ENCODE results near the gene TEX30. TPM values are rescaled to one million over a fixed set of nuclear protein-coding genes. Genes with fewer than 3 reads are reported as not detected.

TEX30 gene
- total RNA-seq: 10 to 100 TPM; 67.1 to 69.1 TPM

DNA sequence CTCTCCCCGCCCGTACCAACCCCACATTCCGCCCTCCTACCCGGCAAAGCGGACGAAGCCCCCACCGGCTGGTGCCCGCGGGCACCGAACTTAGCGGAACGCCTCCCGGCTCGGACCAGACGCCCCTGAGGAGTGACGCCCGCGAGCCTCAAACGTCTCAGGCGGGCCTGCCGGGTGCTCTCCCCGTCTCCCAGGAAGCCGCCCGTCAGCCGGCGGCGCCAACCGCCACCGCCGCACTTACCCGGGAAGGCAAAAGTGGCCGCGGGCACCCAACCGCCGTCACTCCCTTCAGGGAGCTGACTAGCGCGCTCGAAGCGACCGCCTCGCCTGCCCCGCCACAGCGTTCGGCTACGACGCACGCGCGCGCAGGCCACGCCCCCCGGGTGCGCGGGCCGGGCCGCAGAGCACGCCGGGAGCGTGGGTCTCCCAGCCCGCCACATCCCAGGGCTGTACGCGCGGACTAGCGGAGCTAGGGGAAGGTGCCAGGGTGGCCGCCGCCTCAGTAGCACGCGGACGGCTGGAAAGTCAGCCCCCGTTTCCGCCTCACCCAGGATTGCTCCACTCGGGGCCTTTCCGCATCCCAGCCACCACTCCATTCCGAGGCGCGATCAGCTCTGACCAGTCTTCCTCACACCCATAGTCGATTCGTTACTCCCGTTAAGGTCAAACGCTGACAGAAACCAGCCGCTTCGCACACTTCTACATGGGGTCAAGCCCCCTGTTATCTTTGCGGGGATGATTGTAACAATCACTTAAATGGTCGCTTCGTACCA, at the start of gene TEX30:
Gene TEX30, minus strand, starts transcription at position 346 of the 773 bp plus-strand sequence. CDS start 3,760 bp downstream, outside the sequence.
- CTCF ChIA-PET: interaction anchor here (1.2 to 1.5 kb wide), 2 partner anchors 12 to 27 kb away, joined by 5 to 11 read pairs; no protein-coding TSS in a partner anchor
- POLR2A ChIA-PET: interaction anchor here (1.1 to 2.0 kb wide), 4 partner anchors 11 to 177 kb away, joined by 4 to 22 read pairs (median 14); partner anchors contain the start of genes ERCC5 and TPP2

DNA sequence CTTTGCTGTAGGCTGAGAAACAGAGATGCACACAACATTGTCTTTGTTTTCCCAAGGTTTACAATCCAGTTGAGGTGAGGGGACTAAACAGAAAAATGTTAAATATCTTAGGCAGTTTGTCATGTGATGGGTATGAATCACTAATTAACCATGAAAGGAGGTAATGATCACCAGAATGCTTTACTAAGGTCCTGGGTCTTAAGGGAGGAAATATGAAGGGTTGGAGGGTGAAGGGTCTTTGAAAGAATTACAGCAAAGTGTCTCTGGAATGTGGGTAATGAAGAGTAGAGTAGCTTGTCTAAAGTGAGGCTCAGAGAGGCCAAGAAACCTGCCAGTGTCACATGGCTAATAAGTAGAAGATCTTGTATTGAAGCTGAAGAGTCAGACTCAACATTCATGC, 44.3 kb upstream of the TEX30 start:
- POLR2A ChIA-PET: no interaction called here
- CTCF ChIA-PET: no interaction called here

DNA sequence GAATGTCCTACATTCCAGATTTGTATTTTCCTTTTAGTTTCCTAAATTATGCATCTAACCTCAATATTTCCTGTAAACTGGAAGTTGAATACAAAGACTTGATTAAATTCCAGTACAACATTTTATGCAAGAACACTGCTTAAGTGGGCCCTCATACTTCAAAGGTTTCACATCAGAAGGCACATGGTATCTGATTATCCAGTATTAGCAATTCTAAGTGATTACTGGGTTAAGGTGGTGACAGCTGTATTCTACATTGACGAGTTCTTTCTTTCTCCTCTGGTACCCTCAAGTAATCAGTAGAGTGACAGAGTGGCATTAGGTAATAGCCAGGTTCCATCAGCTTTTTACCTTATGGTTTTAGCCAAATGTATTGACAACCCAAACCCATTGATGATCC, 43.7 kb upstream of the TEX30 start:
- ChIA-PET CTCF (no interaction called here), POLR2A (no interaction called here)

DNA sequence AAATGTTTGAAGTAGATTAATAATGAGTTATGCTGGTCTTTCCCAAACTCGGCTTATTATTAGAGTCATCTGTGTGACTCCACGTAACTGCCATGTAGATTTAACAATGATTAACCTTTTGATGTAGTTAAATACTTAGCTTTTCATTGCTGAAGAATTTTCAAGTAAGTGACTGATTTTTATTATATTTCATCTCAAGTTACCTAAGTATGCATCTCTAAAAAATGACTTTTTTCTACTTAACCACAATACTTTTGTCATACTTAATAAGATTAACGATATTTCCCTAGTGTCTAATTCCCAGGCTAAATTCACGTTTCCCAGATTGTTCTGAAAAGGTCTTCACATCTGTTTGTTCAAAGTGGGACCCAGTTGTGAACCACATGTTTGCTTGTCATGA, 43.1 kb upstream of the TEX30 start:
- CTCF ChIA-PET: no interaction called here
- POLR2A ChIA-PET: no interaction called here

DNA sequence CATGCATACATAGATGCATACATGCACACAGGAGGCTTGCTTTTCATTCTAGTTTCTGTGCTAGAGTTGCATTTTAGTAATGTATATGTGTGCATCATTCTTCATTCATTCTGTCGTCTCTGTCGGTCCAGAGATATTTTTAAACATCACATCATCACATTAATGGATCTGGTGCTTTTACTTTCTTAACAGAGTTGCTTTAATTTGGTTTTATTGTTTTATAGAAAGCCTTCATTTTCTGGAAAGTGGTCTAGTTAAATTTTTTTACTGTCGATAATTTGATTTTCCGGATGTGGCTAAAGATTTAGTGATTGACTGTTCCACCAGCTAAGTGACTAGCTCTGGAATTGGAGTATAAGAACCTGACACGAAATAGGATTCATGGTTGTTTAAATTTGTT, 42.2 kb upstream of the TEX30 start:
- POLR2A ChIA-PET: no interaction called here
- CTCF ChIA-PET: no interaction called here

DNA sequence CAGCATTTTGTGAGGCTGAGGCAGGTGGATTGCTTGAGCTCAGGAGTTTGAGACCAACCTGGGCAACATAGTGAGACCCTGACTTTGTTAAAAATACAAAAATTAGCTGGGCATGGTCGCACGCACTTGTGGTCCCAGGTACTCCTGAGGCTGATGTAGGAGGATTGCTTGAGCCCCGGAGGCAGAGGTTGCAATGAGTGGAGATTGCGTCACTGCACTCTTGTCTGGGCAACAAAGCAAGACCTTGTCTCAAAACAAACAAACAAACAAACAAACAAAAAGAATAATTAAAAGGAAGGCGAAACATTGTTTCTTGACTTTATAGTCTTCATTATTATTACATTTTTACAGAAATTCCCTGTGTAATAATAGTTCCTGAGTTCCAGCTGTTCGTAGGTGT, 41.2 kb upstream of the TEX30 start:
- CTCF ChIA-PET: interaction anchor here (1.0 to 2.4 kb wide), 2 partner anchors 15 to 78 kb away, joined by 3 to 6 read pairs; no protein-coding TSS in a partner anchor
- POLR2A ChIA-PET: no interaction called here

DNA sequence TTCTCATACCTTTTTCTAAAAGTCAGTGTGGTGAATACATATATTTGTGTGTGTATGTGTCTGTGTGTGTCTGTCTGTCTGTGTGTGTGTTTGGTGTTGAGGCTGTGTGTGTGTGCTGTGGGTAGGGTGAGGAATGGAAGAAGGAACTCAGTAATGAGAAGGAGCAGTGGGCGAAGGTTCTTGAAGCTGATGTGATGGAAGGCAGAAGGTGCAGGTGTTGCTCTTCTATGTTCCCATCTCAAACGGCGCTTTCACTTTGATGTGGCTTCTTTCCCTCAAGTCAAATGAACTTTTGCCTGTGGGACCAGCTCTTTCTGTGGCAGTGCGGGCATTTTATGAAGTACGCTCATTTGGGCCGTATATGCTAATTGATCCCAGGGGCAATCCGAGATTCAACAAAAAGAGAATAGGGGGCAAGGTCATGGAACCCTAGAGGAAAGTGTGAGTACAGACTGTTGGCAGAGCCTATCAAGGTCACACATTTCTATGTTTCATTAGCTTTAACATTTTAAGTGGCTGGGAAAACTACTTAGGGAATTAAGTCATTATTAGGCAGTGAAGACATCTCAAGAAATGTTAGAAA, 40.5 kb upstream of the TEX30 start:
- POLR2A ChIA-PET: no interaction called here
- CTCF ChIA-PET: interaction anchor here (1.0 to 2.4 kb wide), 2 partner anchors 14 to 78 kb away, joined by 3 to 6 read pairs; no protein-coding TSS in a partner anchor

DNA sequence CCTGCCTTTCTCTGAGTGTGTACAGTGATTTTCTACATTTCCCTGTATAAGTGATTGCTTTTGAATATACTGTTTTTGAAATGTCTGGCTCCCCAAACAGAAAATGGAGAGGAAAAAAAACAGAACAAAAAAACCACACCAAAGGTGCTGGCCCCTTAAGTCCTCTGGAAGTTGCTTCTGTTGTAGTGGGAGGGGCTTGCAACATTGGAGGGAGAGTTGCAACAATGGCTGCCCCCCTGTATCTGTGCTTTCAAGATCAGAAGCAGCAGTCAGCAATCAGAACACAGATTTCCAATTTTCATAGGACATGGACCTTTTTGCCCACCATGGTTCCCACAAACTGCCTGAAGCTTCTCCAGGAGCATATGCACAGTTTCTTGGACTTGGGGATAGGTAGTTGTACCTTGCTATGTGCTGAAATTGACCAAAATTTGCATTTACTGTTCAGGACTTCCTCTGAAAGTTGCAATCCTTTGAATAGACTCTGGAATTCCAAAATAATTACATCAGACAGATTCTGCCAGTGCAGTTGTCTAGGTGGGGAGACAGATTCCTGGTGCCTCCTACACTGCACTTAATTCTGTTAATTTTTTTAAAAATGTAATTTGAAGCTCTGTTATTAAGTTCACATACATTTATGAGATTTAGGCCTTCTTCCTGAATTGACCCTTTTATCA, 39.2 kb upstream of the TEX30 start:
- ChIA-PET CTCF (interaction anchor here (2.4 kb wide), 1 partner anchor 12 kb away, joined by 6 read pairs; no protein-coding TSS in a partner anchor), POLR2A (no interaction called here)

DNA sequence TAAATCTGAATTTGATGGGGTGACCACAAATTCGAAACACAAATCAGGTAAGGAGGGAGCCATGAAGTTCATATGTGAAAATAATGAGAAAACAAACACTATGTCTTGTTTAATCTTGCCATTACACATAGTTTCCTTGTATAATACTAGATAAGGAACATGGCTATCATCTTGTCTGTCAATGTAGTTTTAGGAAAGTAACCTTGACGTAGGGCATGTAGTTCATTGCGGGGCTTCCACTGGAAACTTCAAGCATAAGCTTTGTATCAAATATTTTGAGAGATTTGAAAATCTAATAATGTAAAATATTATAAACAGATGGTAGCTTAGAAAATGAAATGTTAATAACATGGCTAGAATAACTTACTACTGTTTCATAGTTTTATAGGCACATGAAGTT, 34.1 kb upstream of the TEX30 start:
- POLR2A ChIA-PET: no interaction called here

DNA sequence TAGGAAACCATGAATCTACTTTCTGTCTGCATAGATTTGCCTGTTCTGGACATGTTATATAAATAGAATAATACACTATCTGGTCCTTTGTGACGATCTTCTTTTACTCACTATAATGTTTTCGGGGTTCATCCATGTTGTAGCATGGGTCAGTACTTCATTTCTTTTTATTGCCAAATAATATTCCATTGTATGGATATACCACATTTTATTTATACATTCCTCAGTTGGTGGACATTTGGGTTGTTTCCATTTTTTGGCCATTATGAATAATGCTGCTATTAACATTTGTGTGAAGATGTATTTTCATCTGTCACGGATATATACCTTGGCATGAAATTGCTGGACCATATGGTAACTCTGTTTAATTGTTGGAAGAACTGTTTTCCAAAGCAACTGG, 32.1 kb upstream of the TEX30 start:
- CTCF ChIA-PET: no interaction called here
- POLR2A ChIA-PET: no interaction called here

More for the DNA sequence above, 34.1 kb upstream of the TEX30 start:
- CTCF ChIA-PET: no interaction called here

DNA sequence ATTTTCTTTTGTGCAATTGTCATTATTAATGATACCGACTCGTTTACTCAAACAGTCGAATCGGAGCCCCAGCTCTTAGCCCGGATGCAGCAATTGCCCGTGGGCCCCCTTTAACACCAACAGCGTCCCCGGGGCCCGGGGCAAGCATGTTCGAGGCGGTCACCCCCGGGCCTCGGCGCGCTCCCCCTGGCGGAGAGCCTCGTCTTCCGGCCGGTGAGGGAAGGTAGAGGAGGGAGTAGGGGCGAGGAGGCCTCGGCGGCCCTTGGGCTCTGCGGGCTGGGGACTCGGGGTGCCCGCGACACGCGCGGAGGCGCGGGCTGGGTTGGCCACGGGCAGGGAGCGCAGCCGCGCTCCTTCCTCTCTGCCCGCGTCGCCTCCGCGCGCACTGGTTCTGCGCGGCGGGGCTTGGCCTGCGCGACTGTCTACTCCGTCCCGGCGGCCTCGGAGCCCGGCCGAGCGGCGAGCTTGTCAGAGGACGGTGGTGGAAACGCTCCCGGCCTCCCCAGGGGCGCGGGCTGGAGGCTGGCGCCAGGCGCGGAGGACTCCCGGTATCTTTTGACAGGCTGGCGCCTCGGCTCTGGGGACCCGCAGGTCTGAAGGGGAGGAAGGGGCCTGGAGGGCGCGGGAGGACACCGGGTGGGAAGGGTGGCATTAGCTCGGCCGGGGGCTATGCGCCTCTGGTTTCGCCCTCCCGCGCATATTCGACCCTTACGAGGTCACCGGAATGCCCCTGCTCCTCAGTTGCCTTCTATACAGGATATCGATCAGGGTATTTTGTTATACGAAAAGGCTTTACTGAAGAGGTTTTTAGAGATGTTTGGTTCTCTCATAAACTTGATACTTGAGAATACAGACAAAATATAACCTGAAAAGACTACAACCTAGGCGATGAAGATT, 26.8 kb upstream of the TEX30 start:
- CTCF ChIA-PET: interaction anchor here (0.7 to 2.0 kb wide), 11 partner anchors 14 to 230 kb away, joined by 3 to 11 read pairs (median 6); partner anchors contain the start of genes ERCC5 and TEX30
- POLR2A ChIA-PET: interaction anchor here (0.6 to 2.2 kb wide), 5 partner anchors 20 to 203 kb away, joined by 3 to 22 read pairs (median 13); partner anchors contain the start of genes ERCC5, TEX30 and TPP2

DNA sequence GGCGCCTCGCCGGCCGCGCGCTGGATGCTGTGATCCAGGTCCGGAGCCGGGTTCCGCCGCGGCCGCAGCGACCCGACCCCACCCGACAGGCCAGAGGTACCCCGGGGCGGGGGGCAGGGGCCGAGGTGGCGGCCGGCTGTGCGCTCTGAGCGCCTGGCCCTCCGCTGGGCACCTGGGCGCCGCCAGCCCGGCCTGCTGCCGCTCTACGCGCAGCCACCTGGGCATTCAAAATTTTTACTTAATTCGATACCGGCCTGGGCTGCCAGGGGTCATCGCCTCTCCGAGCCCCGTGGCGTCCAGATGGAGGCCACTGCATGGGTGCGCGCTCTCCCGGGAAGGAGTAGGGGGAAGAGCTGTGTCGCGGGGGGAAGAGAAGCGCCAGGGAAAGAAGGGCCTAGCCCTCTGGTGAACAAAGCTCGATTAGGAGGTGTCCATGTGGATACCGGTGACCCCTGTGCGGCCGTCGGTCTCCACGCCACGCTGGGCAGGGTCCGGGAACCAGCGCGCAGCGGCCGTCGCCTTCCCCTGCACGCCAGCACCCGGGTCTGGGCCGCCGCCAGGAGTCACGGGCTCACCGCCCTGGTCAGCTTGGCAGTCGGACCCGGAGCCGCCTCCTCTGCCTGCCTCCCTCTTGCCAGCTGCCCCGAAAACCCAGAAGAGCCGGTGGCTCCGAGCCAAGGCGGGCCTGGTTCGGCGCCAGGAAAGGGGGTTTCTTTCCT, 26.0 kb upstream of the TEX30 start:
- CTCF ChIA-PET: interaction anchor here (1.3 to 2.0 kb wide), 8 partner anchors 15 to 218 kb away, joined by 4 to 11 read pairs (median 9); partner anchors contain the start of genes ERCC5 and TEX30

DNA sequence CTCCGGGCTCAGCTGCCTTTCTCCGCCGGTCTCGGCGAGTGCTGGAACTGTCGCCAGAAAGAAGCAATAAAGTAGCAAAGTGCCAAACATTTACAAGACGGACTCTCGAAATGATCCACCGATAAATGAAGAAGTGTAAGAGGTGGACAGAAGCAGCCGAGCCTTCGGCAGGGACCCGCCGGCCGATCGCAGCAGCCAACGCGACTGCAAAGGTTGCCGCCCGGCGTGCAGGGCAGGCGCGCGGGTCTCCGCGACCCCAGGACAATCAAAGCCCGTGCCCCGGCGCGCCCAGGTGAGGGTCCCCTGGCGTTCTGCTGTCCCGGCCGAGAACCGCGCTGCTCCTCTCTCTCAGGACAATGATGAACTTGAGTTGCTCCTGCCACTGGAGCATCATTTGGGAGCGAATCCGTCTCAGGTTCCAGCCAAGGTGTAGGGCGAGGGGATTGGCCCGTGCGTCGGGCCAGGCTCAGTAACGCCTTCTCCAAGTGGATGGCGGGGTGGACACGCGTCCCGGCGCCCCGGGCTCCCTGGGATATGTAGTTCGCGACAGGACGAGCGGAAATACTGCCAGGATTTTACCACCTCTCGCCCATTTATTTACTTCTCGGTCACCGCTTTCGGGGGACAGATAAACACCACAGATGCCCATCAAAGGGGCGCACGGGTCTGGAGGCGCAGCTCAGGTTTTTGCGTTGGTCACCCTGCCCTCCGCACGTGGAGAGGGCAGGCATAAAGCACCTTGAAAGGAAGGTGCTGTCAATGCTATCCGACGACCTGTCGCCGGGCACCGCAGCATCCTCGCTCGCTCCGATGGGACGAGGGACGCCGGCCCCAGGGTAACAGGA, 25.2 kb upstream of the TEX30 start, which contains the start of the genes BIVM and POGLUT2:
Gene BIVM, plus strand, starts transcription at position 539 of the 845 bp plus-strand sequence. CDS start 8,149 bp downstream, outside the sequence.
Gene POGLUT2, minus strand, starts transcription at position 396 of the 845 bp plus-strand sequence. Its CDS starts 306 bp downstream, at position 90.
- ChIA-PET POLR2A (interaction anchor here (0.8 to 2.2 kb wide), 3 partner anchors 25 to 160 kb away, joined by 3 to 22 read pairs (median 14); partner anchors contain the start of genes ERCC5 and TEX30), CTCF (interaction anchor here (1.3 to 2.0 kb wide), 5 partner anchors 14 to 218 kb away, joined by 4 to 10 read pairs (median 10); partner anchors contain the start of gene ERCC5)

More for the DNA sequence above, 26.0 kb upstream of the TEX30 start:
- POLR2A ChIA-PET: interaction anchor here (0.6 to 2.2 kb wide), 6 partner anchors 20 to 202 kb away, joined by 3 to 22 read pairs (median 12); partner anchors contain the start of genes ERCC5, TEX30 and TPP2

DNA sequence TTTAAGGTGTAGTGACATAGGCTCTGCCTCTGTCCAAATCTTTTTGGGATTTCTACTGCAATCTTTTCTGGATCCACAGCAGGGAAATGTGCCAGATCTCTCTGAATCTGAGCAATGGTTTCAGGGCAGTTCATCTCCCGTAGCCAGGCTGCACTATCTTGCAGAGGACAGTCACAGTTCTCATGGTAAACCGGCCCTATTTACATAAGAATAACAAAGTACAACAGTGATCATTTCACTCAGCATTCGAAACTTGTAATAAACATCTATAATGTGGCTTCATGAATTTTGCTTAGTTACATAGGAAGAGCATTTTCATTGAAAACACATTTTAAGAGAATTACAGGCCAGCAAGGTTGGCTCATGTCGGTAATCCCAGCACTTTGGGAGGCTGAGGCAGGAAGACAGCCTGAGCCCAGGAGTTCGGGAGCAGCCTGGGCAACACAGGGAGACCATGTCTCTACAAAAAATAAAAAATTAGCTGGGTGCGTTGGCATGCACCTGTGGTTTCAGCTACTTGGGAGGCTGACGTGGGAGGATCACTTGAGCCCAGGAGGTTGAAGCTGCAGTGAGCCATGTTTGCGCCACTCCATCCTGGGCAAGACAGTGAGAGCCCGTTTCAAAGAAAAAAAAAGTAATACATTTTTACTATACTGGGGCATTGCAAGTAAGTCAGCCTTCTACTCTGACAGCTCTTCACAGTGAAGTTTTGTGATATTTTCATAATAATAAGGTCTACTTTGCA, 20.2 kb upstream of the TEX30 start:
- POLR2A ChIA-PET: no interaction called here

DNA sequence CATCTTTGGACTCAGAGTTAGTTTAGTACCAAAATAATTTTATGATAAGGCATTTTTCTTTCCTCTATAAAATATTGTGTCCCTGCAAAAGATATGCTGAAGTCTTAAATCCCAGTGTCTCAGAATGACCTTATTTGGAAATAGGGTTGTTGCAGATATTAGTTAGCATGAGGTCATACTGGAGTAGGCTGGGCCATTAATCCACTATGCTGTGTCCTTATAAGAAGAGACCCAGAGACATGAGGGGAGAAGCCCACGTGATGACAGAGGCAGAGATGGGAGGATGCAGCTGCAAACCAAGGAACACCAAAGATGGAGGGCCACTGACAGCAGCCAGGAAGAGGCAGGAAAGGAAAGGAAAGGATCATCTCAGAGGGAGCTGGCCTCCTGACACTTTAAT, 18.8 kb upstream of the TEX30 start:
- ChIA-PET POLR2A (no interaction called here), CTCF (no interaction called here)

More for the DNA sequence above, 20.2 kb upstream of the TEX30 start:
- CTCF ChIA-PET: interaction anchor here (0.9 kb wide), 1 partner anchor 25 kb away, joined by 3 read pairs; no protein-coding TSS in a partner anchor

DNA sequence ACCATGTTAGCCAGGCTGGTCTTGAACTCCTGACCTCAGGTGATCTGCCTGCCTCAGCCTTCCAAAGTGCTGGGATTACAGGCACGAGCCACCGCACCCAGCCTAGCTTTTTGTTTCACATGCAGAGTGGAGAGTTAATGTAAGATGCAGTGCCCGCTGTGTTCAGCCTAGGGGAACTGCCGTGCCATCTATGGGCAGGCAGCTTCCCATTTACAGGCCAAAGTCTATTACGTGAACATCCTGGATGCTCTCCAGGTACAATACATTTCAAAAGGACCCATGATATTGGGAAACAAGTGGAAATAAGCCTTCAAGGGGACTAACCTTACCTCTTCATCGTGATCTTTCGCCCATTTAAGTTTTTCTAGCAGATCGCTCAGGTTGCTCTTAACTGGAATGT, 15.1 kb upstream of the TEX30 start:
- POLR2A ChIA-PET: no interaction called here
- CTCF ChIA-PET: no interaction called here
